Measurements from ENCODE around the gene ASRGL1. TPM values are rescaled to one million over a fixed set of nuclear protein-coding genes. Genes with fewer than 3 reads are reported as not detected.
A peak's percentile ranks its signal among the peaks of the same experiment; 100 is the strongest.

Gene ASRGL1
- total RNA-seq, 2 experiments from 2014 or later = 9.2 to 10.2 TPM

GRCh38 chr11:62392506-62392905 lies 55.3 kb downstream of the ASRGL1 start:
- Histone ChIP-seq H2AFZ (ENCODE audit: low read length) (no peak overlapping the region), H3K9me2 (ENCODE audit: insufficient read depth, low read length) (no peaks in the 10 kb centered on the region), H3K4me3 (ENCODE audit: low read depth, low read length, poor library complexity, severe bottlenecking) (no peak overlapping the region), H3K4me1 (ENCODE audit: insufficient read depth, low read length, poor library complexity, severe bottlenecking) (no peaks in the 10 kb centered on the region), H3K36me3 (ENCODE audit: insufficient read depth, low read length) (no peaks in the 10 kb centered on the region), H3K9me3 (ENCODE audit: low read length) (no peaks in the 10 kb centered on the region), H3K4me2 (ENCODE audit: low read length) (no peak overlapping the region), H3K79me2 (ENCODE audit: insufficient read depth, low read depth, low read length) (no peaks in the 10 kb centered on the region), H4K20me1 (ENCODE audit: insufficient read depth, low read length) (no peaks in the 10 kb centered on the region), H3K27ac (ENCODE audit: low read depth, low read length, poor library complexity, severe bottlenecking) (no peak overlapping the region)
- POLR2A ChIA-PET = no interaction called here
- CTCF ChIA-PET (ENCODE audit: unreplicated experiment) = no interaction called here
- intact Hi-C loops (cut with micrococcal nuclease; ENCODE audit: unreplicated experiment) = no loop called here
- TF ChIP-seq CTCF (conservative IDR thresholded peaks at IDR 0.05; ENCODE audit: low read length) (no peak), EZH2phosphoT487 (IDR thresholded peaks at IDR 0.05; ENCODE audit: borderline replicate concordance, low read depth, low read length) (no peak)
- BruUV-seq (replicated peaks) = no TSS peak
- no peak for DNase-seq (ENCODE audit: low spot score)

GRCh38 chr11:62393061-62393611 lies 55.9 kb downstream of the ASRGL1 start:
- intact Hi-C loops (cut with micrococcal nuclease; ENCODE audit: unreplicated experiment) = no loop called here

More at GRCh38 chr11:62393061-62393611, 55.9 kb downstream of the ASRGL1 start:
- TF ChIP-seq CTCF (conservative IDR thresholded peaks at IDR 0.05; ENCODE audit: low read length) (peak; percentile 75), EZH2phosphoT487 (IDR thresholded peaks at IDR 0.05; ENCODE audit: borderline replicate concordance, low read depth, low read length) (no peak)
- Histone ChIP-seq H3K27ac (ENCODE audit: low read depth, low read length, poor library complexity, severe bottlenecking) (no peak overlapping the region), H3K9me2 (ENCODE audit: insufficient read depth, low read length) (no peaks in the 10 kb centered on the region), H3K9me3 (ENCODE audit: low read length) (no peaks in the 10 kb centered on the region), H3K4me2 (ENCODE audit: low read length) (no peak overlapping the region), H4K20me1 (ENCODE audit: insufficient read depth, low read length) (no peaks in the 10 kb centered on the region), H3K4me1 (ENCODE audit: insufficient read depth, low read length, poor library complexity, severe bottlenecking) (no peaks in the 10 kb centered on the region), H2AFZ (ENCODE audit: low read length) (no peak overlapping the region), H3K4me3 (ENCODE audit: low read depth, low read length, poor library complexity, severe bottlenecking) (no peak overlapping the region), H3K79me2 (ENCODE audit: insufficient read depth, low read depth, low read length) (no peaks in the 10 kb centered on the region), H3K36me3 (ENCODE audit: insufficient read depth, low read length) (no peaks in the 10 kb centered on the region)
- ChIA-PET POLR2A (no interaction called here), CTCF (ENCODE audit: unreplicated experiment) (no interaction called here)
- no TSS peak for BruUV-seq (replicated peaks)
- DNase-seq (ENCODE audit: low spot score) = peak; percentile 55

Measured in OCI-LY7 (cell line).